Breast epithelium (tissue), 4 donors: ENCODE data around the gene UCP2. TPM values are rescaled to one million over a fixed set of nuclear protein-coding genes. Genes with fewer than 3 reads are reported as not detected.
"Not testable (repeated sequence)": the region's sequence is repeated elsewhere in the genome, so short reads cannot be mapped to it uniquely, and the experiment has no call there.

Experiments
- DNase-seq, 2 donors: peaks; one replicate each; pipeline ENCODE4 v3.0.0-alpha.2; 2019; ENCODE audit warnings: low spot score in 2 of 2
- H3K27ac ChIP-seq, 2 donors: fragments of 200-600 bp; sonication (generic) in 1 of 2; one replicate each; pipeline ENCODE4 v1.5.1; 2016 to 2019; ENCODE audit warnings: mild to moderate bottlenecking in 1 of 2
- H3K27me3 ChIP-seq, 2 donors: fragments of 200-600 bp; sonication (generic) in 1 of 2; one replicate each; pipeline versions ENCODE4 v1.5.1 to v1.6.0; 2017 to 2019; ENCODE audit warnings: control low read depth in 1 of 2, mild to moderate bottlenecking in 1 of 2
- H3K36me3 ChIP-seq: fragments of 200-600 bp; one replicate; pipeline ENCODE4 v1.5.1; 2019
- H3K4me1 ChIP-seq, 2 donors: fragments of 200-600 bp; sonication (generic); one replicate each; pipeline ENCODE4 v1.5.1; 2016 to 2019; ENCODE audit warnings: control low read depth in 1 of 2
- H3K4me3 ChIP-seq, 3 donors: fragments of 200-600 bp; sonication (generic); 1 replicate in 2 of 3; 2 replicates in 1 of 3; pipeline ENCODE4 v1.5.1; 2016 to 2019; ENCODE audit warnings: mild to moderate bottlenecking in 3 of 3, moderate library complexity in 2 of 3
- H3K9me3 ChIP-seq, 2 donors: fragments of 200-600 bp; sonication (generic) in 1 of 2; one replicate each; pipeline ENCODE4 v1.5.1; 2016 to 2019; ENCODE audit warnings: control low read depth in 1 of 2
- POLR2A ChIP-seq: fragments of 450-650 bp; IDR thresholded peaks from one replicate; pipeline ENCODE4 v1.6.1; 2016; ENCODE audit warnings: antibody characterized with exemption, mild to moderate bottlenecking, moderate library complexity
- POLR2AphosphoS5 ChIP-seq, 3 donors: sonication (generic); formaldehyde crosslinking; IDR thresholded peaks; one replicate each; pipeline ENCODE4 v1.6.1; 2017; ENCODE audit warnings: antibody characterized with exemption in 3 of 3
- intact Hi-C: fragments of 100-400 bp; cut with DNase I; formaldehyde crosslinking; loops from one replicate; pipeline ENCODE4 v1.15.1; 2023; ENCODE audit warnings: low total_unique reads
- total RNA-seq, 3 donors: library from RNA; depleted of rRNA; stranded (reverse); fragments of >200 nt; gene quantifications; one replicate each; pipeline ENCODE4 v1.1.0, GENCODE V29; 2016
- TF ChIP-seq, protein P1 (sequence below), 3 donors: fragments of 450-650 bp; IDR thresholded peaks; one replicate each; pipeline ENCODE4 v1.5.1; 2016 to 2017; ENCODE audit warnings: antibody characterized with exemption in 3 of 3, mild to moderate bottlenecking in 3 of 3, moderate library complexity in 3 of 3

Gene UCP2
- total RNA-seq, 3 donors from 2014 or later, result 28.2 to 82.4 (median 45.2) TPM

DNA sequence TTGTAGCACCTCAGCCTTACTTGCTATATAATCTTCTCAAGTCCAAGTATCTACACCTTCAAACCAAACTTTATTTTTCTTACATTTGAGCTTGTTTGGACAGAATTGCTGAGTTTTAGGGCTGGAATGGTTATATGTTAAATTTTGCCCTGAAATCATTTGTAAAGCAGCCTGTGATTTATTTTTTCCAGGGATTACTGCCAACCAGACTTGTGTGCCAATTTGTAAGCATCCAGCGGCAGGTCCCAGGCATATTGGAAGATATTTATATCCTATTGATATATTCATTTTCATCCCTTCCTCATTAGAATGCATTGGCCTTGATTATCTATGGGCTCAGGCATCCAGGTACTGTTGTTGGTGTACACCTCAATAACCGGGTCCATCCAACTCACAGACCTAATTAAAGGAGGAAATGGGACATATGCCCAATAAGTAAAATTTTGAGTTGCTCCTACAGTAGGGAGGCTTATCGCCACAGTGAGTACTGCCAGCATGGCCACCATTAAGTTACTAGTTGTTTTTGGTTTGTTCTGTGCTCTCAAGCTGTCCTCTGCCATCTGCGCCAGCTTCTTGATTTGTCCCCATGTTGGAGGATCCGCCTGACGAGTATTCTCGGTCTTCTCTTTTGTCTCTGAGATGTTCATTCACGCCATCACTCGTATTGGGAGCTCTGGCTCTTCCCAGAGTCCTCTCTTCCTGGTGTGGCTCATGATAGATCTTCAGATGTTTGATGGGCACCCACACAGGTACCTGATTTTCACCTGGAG is 41.7 kb downstream of the UCP2 start:
- no peak for TF ChIP-seq POLR2A
- TF ChIP-seq, protein P1, sequence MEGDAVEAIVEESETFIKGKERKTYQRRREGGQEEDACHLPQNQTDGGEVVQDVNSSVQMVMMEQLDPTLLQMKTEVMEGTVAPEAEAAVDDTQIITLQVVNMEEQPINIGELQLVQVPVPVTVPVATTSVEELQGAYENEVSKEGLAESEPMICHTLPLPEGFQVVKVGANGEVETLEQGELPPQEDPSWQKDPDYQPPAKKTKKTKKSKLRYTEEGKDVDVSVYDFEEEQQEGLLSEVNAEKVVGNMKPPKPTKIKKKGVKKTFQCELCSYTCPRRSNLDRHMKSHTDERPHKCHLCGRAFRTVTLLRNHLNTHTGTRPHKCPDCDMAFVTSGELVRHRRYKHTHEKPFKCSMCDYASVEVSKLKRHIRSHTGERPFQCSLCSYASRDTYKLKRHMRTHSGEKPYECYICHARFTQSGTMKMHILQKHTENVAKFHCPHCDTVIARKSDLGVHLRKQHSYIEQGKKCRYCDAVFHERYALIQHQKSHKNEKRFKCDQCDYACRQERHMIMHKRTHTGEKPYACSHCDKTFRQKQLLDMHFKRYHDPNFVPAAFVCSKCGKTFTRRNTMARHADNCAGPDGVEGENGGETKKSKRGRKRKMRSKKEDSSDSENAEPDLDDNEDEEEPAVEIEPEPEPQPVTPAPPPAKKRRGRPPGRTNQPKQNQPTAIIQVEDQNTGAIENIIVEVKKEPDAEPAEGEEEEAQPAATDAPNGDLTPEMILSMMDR (IDR thresholded peaks at IDR 0.05), result no peak
- no peak for TF ChIP-seq POLR2AphosphoS5 (IDR thresholded peaks at IDR 0.05)
- intact Hi-C loops, result no loop called here
- no peaks in the 10 kb centered on the region for H3K36me3 ChIP-seq
- no peak overlapping the region for H3K27ac ChIP-seq
- no peaks in the 10 kb centered on the region for H3K27me3 ChIP-seq
- no peaks in the 10 kb centered on the region for H3K4me1 ChIP-seq
- no peak overlapping the region for H3K4me3 ChIP-seq
- H3K9me3 ChIP-seq, result no peaks in the 10 kb centered on the region
- no peak for DNase-seq

DNA sequence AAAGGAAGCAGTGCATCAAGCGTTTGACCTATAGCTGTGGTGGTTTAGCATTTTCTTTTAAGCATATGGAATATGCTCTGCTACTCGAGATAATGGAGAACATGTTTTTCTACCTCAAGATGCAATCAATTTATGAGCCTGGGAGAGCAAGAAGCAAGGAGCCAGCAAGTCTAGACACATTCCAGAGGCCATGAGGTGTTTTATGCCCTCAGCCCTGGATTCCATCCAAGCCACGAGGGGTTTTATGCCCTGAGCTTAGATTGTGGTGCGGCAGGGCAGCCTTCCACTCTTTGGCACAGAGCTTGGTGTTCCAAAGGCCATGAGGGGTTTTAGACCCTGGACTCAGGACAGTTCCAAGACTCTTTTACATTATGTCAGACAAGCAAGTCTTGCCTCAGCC is 43.5 kb downstream of the UCP2 start:
- no peaks in the 10 kb centered on the region for H3K9me3 ChIP-seq
- H3K27ac ChIP-seq, result no peak overlapping the region
- no peaks in the 10 kb centered on the region for H3K36me3 ChIP-seq
- DNase-seq, result no peak
- H3K4me1 ChIP-seq, result no peaks in the 10 kb centered on the region
- intact Hi-C loops, result no loop called here
- no peaks in the 10 kb centered on the region for H3K27me3 ChIP-seq
- TF ChIP-seq POLR2A (no peak), POLR2AphosphoS5 (IDR thresholded peaks at IDR 0.05) (no peak)
- TF ChIP-seq, protein P1 (IDR thresholded peaks at IDR 0.05), result no peak
- no peak overlapping the region for H3K4me3 ChIP-seq

DNA sequence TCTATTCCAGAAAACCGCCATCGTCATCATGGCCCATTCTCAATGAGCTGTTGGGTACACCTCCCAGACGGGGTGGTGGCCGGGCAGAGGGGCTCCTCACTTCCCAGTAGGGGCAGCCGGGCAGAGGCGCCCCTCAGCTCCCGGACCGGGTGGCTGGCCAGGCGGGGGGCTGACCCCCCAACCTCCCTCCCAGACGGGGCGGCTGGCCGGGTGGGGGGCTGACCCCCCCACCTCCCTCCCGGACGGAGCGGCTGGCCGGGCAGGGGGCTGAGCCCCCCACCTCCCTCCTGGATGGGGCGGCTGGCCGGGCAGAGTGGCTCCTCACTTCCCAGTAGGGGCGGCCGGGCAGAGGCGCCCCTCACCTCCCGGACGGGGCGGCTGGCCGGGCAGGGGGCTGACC is 46.6 kb downstream of the UCP2 start:
- DNase-seq, H3K27ac ChIP-seq, H3K36me3 ChIP-seq, intact Hi-C loops, H3K4me3 ChIP-seq, H3K9me3 ChIP-seq, H3K27me3 ChIP-seq, H3K4me1 ChIP-seq: not testable (repeated sequence)

DNA sequence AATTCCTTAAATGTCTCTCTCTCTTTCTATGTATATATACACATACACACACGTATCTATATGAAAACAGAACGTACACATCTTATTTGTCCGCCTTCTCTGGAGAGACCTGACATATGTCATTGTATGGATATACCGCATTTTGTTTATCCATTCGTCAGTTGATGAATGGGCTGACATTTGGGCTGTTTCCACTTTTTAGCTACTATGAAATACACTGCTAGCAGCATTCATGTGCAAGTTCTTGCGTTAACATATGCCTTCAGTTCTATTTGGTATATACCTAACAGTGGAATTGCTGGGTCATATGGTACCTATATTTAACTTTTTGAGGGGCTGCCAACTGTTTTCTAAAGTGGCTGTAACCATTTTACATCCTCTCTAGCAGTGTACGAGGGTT is 49.9 kb downstream of the UCP2 start:
- no peak for DNase-seq
- Histone ChIP-seq H3K27ac (no peak overlapping the region), H3K36me3 (peaks cover 3% of the 10 kb centered on the region), H3K4me1 (no peaks in the 10 kb centered on the region), H3K4me3 (no peak overlapping the region), H3K9me3 (no peaks in the 10 kb centered on the region), H3K27me3 (no peaks in the 10 kb centered on the region)
- no peak for TF ChIP-seq POLR2AphosphoS5 (IDR thresholded peaks at IDR 0.05)
- TF ChIP-seq, protein P1 (IDR thresholded peaks at IDR 0.05), result no peak
- no peak for TF ChIP-seq POLR2A
- intact Hi-C loops, result no loop called here

DNA sequence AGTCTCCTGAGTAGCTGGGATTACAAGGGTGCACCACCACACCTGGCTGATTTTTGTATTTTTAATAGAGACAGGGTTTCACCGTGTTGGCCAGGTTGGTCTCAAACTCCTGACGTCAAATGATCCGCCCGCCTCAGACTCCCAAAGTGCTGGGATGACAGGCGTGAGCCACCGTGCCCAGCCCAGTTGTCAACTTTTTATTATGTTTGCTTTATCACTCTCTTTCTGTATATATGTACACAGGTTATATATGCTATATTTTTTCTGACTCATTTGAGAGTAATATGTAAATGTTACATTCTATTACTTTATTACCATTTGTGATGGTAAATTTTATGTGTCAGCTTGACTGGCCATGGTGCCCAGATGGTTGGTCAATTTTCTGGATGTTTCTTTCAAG is 50.7 kb downstream of the UCP2 start:
- intact Hi-C loops, result no loop called here
- TF ChIP-seq POLR2AphosphoS5 (IDR thresholded peaks at IDR 0.05), result no peak
- no peak for TF ChIP-seq POLR2A
- TF ChIP-seq, protein P1 (IDR thresholded peaks at IDR 0.05), result no peak
- Histone ChIP-seq H3K27ac (no peak overlapping the region), H3K9me3 (no peaks in the 10 kb centered on the region), H3K36me3 (peaks cover 5% of the 10 kb centered on the region), H3K4me1 (no peaks in the 10 kb centered on the region), H3K27me3 (no peaks in the 10 kb centered on the region), H3K4me3 (no peak overlapping the region)
- no peak for DNase-seq
